Skeletal muscle tissue (tissue), 4 donors: ENCODE data around the gene MIX23. TPM values are rescaled to one million over a fixed set of nuclear protein-coding genes. Genes with fewer than 3 reads are reported as not detected.

ENCODE experiments used
- H3K27ac ChIP-seq: one replicate; pipeline ENCODE4 v1.7.0; 2013; ENCODE audit warnings: mild to moderate bottlenecking, low read depth, low read length, inconsistent platforms
- H3K27me3 ChIP-seq, 3 donors: one replicate each; pipeline ENCODE4 v1.7.0; 2013; ENCODE audit warnings: low read length in 3 of 3; ENCODE audit not compliant: control insufficient read depth in 3 of 3, insufficient read depth in 3 of 3
- H3K36me3 ChIP-seq, 3 donors: one replicate each; pipeline ENCODE4 v1.7.0; 2013; ENCODE audit warnings: low read length in 3 of 3; ENCODE audit not compliant: control insufficient read depth in 3 of 3, insufficient read depth in 3 of 3
- H3K4me1 ChIP-seq, 3 donors: one replicate each; pipeline ENCODE4 v1.7.0; 2013; ENCODE audit warnings: low read length in 3 of 3, mild to moderate bottlenecking in 3 of 3; ENCODE audit not compliant: control insufficient read depth in 3 of 3, insufficient read depth in 3 of 3
- H3K4me3 ChIP-seq, 3 donors: one replicate each; pipeline ENCODE4 v1.7.0; 2013; ENCODE audit warnings: low read length in 3 of 3
- H3K9ac ChIP-seq, 3 donors: one replicate each; pipeline ENCODE4 v1.7.0; 2013; ENCODE audit warnings: low read length in 3 of 3, mild to moderate bottlenecking in 3 of 3, moderate library complexity in 2 of 3, low read depth in 1 of 3
- H3K9me3 ChIP-seq, 3 donors: one replicate each; pipeline ENCODE4 v1.7.0; 2013; ENCODE audit warnings: low read length in 3 of 3; ENCODE audit not compliant: control insufficient read depth in 3 of 3
- total RNA-seq: library from RNA; depleted of rRNA; stranded (reverse); fragments of >200 nt; gene quantifications from one replicate; pipeline ENCODE4 v1.2.3, GENCODE V29; 2014
- donor health status: Osteomylitis.

MIX23 gene
- total RNA-seq, 1 donor from 2014 or later, result 27.7 TPM

- Histone ChIP-seq H3K9me3 (no peaks in the 10 kb centered on the region), H3K9ac (no peak overlapping the region), H3K27me3 (no peaks in the 10 kb centered on the region), H3K4me1 (no peaks in the 10 kb centered on the region), H3K4me3 (no peak overlapping the region), H3K27ac (no peak overlapping the region), H3K36me3 (no peaks in the 10 kb centered on the region)
These were observed 57.3 kb downstream of the MIX23 start for GRCh38 chr3:122325769-122326168.

GRCh38 chr3:122324871-122325323 is 58.1 kb downstream of the MIX23 start, which contains the start of gene CSTA:
TSS of gene CSTA (plus strand) at chr3:122325248. CDS start at chr3:122325293, 45 bp downstream.
- H3K4me3 ChIP-seq, result no peak within 1 kb of the TSS

GRCh38 chr3:122322095-122323075 is 60.6 kb downstream of the MIX23 start:
- Histone ChIP-seq H3K27me3 (no peaks in the 10 kb centered on the region), H3K27ac (no peak overlapping the region), H3K36me3 (no peaks in the 10 kb centered on the region), H3K4me1 (no peaks in the 10 kb centered on the region), H3K9ac (no peak overlapping the region), H3K4me3 (no peak overlapping the region), H3K9me3 (peaks cover 0 to 3% (median 0%) of the 10 kb centered on the region in 3 donors)

More at GRCh38 chr3:122324871-122325323, 58.1 kb downstream of the MIX23 start, which contains the start of gene CSTA:
- H3K9ac ChIP-seq, result no peak within 1 kb of the TSS
- no peaks in the 10 kb centered on the region for H3K36me3 ChIP-seq
- H3K27ac ChIP-seq, result no peak within 1 kb of the TSS
- no peaks in the 10 kb centered on the region for H3K4me1 ChIP-seq
- no peaks in the 10 kb centered on the region for H3K27me3 ChIP-seq
- H3K9me3 ChIP-seq, result no peaks in the 10 kb centered on the region

GRCh38 chr3:122318620-122319019 is 64.4 kb downstream of the MIX23 start:
- Histone ChIP-seq H3K4me1 (no peaks in the 10 kb centered on the region), H3K9ac (no peak overlapping the region), H3K36me3 (no peaks in the 10 kb centered on the region), H3K4me3 (no peak overlapping the region), H3K9me3 (peaks cover 0 to 3% (median 0%) of the 10 kb centered on the region in 3 donors), H3K27ac (no peak overlapping the region), H3K27me3 (peaks cover 0 to 3% (median 0%) of the 10 kb centered on the region in 3 donors)

GRCh38 chr3:122316368-122316767 is 66.7 kb downstream of the MIX23 start:
- H3K4me1 ChIP-seq, result no peaks in the 10 kb centered on the region
- H3K9me3 ChIP-seq, result peaks cover 0 to 3% (median 0%) of the 10 kb centered on the region in 3 donors
- H3K27me3 ChIP-seq, result peaks cover 0 to 3% (median 0%) of the 10 kb centered on the region in 3 donors
- H3K9ac ChIP-seq, result no peak overlapping the region
- no peak overlapping the region for H3K27ac ChIP-seq
- H3K36me3 ChIP-seq, result no peaks in the 10 kb centered on the region
- H3K4me3 ChIP-seq, result no peak overlapping the region

- H3K9me3 ChIP-seq, result peaks cover 0 to 3% (median 0%) of the 10 kb centered on the region in 3 donors
- H3K27me3 ChIP-seq, result peaks cover 0 to 3% (median 0%) of the 10 kb centered on the region in 3 donors
- no peak overlapping the region for H3K4me3 ChIP-seq
- H3K36me3 ChIP-seq, result no peaks in the 10 kb centered on the region
- H3K27ac ChIP-seq, result no peak overlapping the region
- H3K4me1 ChIP-seq, result no peaks in the 10 kb centered on the region
- no peak overlapping the region for H3K9ac ChIP-seq
These were observed 67.4 kb downstream of the MIX23 start for GRCh38 chr3:122315619-122316018.

GRCh38 chr3:122314228-122314876 is 68.7 kb downstream of the MIX23 start:
- Histone ChIP-seq H3K27me3 (peaks cover 0 to 3% (median 0%) of the 10 kb centered on the region in 3 donors), H3K9ac (no peak overlapping the region), H3K27ac (no peak overlapping the region)

GRCh38 chr3:122313281-122313680 is 69.8 kb downstream of the MIX23 start:
- H3K4me3 ChIP-seq, result no peak overlapping the region
- H3K27ac ChIP-seq, result no peak overlapping the region
- no peaks in the 10 kb centered on the region for H3K36me3 ChIP-seq

More at GRCh38 chr3:122314228-122314876, 68.7 kb downstream of the MIX23 start:
- H3K9me3 ChIP-seq, result peaks cover 0 to 2% (median 0%) of the 10 kb centered on the region in 3 donors
- H3K4me3 ChIP-seq, result no peak overlapping the region
- no peaks in the 10 kb centered on the region for H3K36me3 ChIP-seq
- H3K4me1 ChIP-seq, result no peaks in the 10 kb centered on the region

GRCh38 chr3:122312826-122313225 is 70.2 kb downstream of the MIX23 start:
- Histone ChIP-seq H3K36me3 (no peaks in the 10 kb centered on the region), H3K4me3 (no peak overlapping the region), H3K4me1 (no peaks in the 10 kb centered on the region), H3K27ac (no peak overlapping the region), H3K27me3 (peaks cover 0 to 3% (median 0%) of the 10 kb centered on the region in 3 donors), H3K9ac (no peak overlapping the region), H3K9me3 (no peaks in the 10 kb centered on the region)

More at GRCh38 chr3:122313281-122313680, 69.8 kb downstream of the MIX23 start:
- Histone ChIP-seq H3K9me3 (no peaks in the 10 kb centered on the region), H3K27me3 (peaks cover 0 to 3% (median 0%) of the 10 kb centered on the region in 3 donors), H3K9ac (no peak overlapping the region), H3K4me1 (no peaks in the 10 kb centered on the region)
